Nephron (organoid): ENCODE results near the gene NRCAM.

Experiments used
- H3K27ac Mint-ChIP-seq, 3 experiments: 2 replicates each; pipeline ENCODE4 v1.8.0; 2020; ENCODE audit warnings: mixed read lengths in 3 of 3, mild to moderate bottlenecking in 2 of 3, moderate library complexity in 1 of 3
- H3K27me3 Mint-ChIP-seq: 2 replicates; pipeline ENCODE4 v1.8.0; 2021; ENCODE audit warnings: low read depth, mild to moderate bottlenecking, moderate library complexity, mixed read lengths
- H3K36me3 Mint-ChIP-seq: 2 replicates; pipeline ENCODE4 v1.8.0; 2020; ENCODE audit warnings: low read depth, mixed read lengths
- H3K4me1 Mint-ChIP-seq: 2 replicates; pipeline ENCODE4 v1.8.0; 2020; ENCODE audit warnings: mixed read lengths
- H3K4me3 Mint-ChIP-seq, 3 experiments: 2 replicates each; pipeline ENCODE4 v1.8.0; 2020; ENCODE audit warnings: mild to moderate bottlenecking in 3 of 3, mixed read lengths in 3 of 3, moderate library complexity in 2 of 3
- H3K9me3 Mint-ChIP-seq: 2 replicates; pipeline ENCODE4 v1.8.0; 2020; ENCODE audit warnings: mixed read lengths
- CTCF ChIP-seq, 3 experiments: fragments of 200-600 bp; sonication (generic); IDR thresholded peaks; one replicate each; pipeline ENCODE4 v1.5.0; 2021; ENCODE audit warnings: antibody characterized with exemption in 3 of 3; ENCODE audit not compliant: unreplicated experiment in 3 of 3

The NRCAM gene

GRCh38 chr7:108129018-108129965, 326.9 kb downstream of the NRCAM start:
- H3K9me3 Mint-ChIP-seq: no peaks in the 10 kb centered on the region
- peaks cover 3% of the 10 kb centered on the region for H3K4me1 Mint-ChIP-seq
- H3K27ac Mint-ChIP-seq: no peak overlapping the region
- H3K36me3 Mint-ChIP-seq: no peaks in the 10 kb centered on the region
- TF ChIP-seq CTCF (IDR thresholded peaks at IDR 0.05; ENCODE audit: unreplicated experiment in 3 of 3): no peak
- no peak overlapping the region for H3K4me3 Mint-ChIP-seq
- H3K27me3 Mint-ChIP-seq: peaks cover 3% of the 10 kb centered on the region

GRCh38 chr7:108128514-108128913, 327.7 kb downstream of the NRCAM start:
- H3K27me3 Mint-ChIP-seq: peaks cover 3% of the 10 kb centered on the region
- H3K9me3 Mint-ChIP-seq: no peaks in the 10 kb centered on the region
- peaks cover 3% of the 10 kb centered on the region for H3K4me1 Mint-ChIP-seq
- no peak overlapping the region for H3K4me3 Mint-ChIP-seq
- no peak for TF ChIP-seq CTCF (IDR thresholded peaks at IDR 0.05; ENCODE audit: unreplicated experiment in 3 of 3)
- H3K36me3 Mint-ChIP-seq: no peaks in the 10 kb centered on the region
- H3K27ac Mint-ChIP-seq: no peak overlapping the region

- no peak overlapping the region for H3K27ac Mint-ChIP-seq
- H3K9me3 Mint-ChIP-seq: no peaks in the 10 kb centered on the region
- no peaks in the 10 kb centered on the region for H3K36me3 Mint-ChIP-seq
- peaks cover under 1% of the 10 kb centered on the region for H3K4me1 Mint-ChIP-seq
- H3K27me3 Mint-ChIP-seq: no peaks in the 10 kb centered on the region
- no peak for TF ChIP-seq CTCF (IDR thresholded peaks at IDR 0.05; ENCODE audit: unreplicated experiment in 3 of 3)
- H3K4me3 Mint-ChIP-seq: no peak overlapping the region
These were observed 328.8 kb downstream of the NRCAM start for GRCh38 chr7:108127461-108127860.

GRCh38 chr7:108124820-108125219, 331.4 kb downstream of the NRCAM start:
- TF ChIP-seq CTCF (IDR thresholded peaks at IDR 0.05; ENCODE audit: unreplicated experiment in 3 of 3): no peak
- Mint-ChIP-seq H3K27me3 (no peaks in the 10 kb centered on the region), H3K4me3 (no peak overlapping the region), H3K4me1 (no peaks in the 10 kb centered on the region), H3K27ac (no peak overlapping the region), H3K36me3 (no peaks in the 10 kb centered on the region), H3K9me3 (no peaks in the 10 kb centered on the region)

GRCh38 chr7:108122181-108122580, 334.1 kb downstream of the NRCAM start:
- peaks cover 4% of the 10 kb centered on the region for H3K27me3 Mint-ChIP-seq
- no peak overlapping the region for H3K4me3 Mint-ChIP-seq
- no peaks in the 10 kb centered on the region for H3K36me3 Mint-ChIP-seq
- no peak for TF ChIP-seq CTCF (IDR thresholded peaks at IDR 0.05; ENCODE audit: unreplicated experiment in 3 of 3)
- H3K4me1 Mint-ChIP-seq: no peaks in the 10 kb centered on the region
- H3K9me3 Mint-ChIP-seq: no peaks in the 10 kb centered on the region
- H3K27ac Mint-ChIP-seq: peak overlapping the region in 2 of 3 experiments; percentile 0 to 18

- Mint-ChIP-seq H3K36me3 (no peaks in the 10 kb centered on the region), H3K27ac (no peak overlapping the region)
These were observed 335.3 kb downstream of the NRCAM start for GRCh38 chr7:108120933-108121332.

More at GRCh38 chr7:108120933-108121332, 335.3 kb downstream of the NRCAM start:
- Mint-ChIP-seq H3K27me3 (peaks cover 4% of the 10 kb centered on the region), H3K4me3 (no peak overlapping the region), H3K4me1 (no peaks in the 10 kb centered on the region), H3K9me3 (no peaks in the 10 kb centered on the region)
- no peak for TF ChIP-seq CTCF (IDR thresholded peaks at IDR 0.05; ENCODE audit: unreplicated experiment in 3 of 3)
